Pulmonary artery endothelial cell (primary cell): Measurements from ENCODE around the gene TVP23C. TPM values are rescaled to one million over a fixed set of nuclear protein-coding genes. Genes with fewer than 3 reads are reported as not detected.
"Not testable (repeated sequence)": the region's sequence is repeated elsewhere in the genome, so short reads cannot be mapped to it uniquely, and the experiment has no call there.

Source experiments
- DNase-seq: peaks from one replicate; pipeline ENCODE4 v3.0.0-alpha.2; 2011; ENCODE audit warnings: low read depth, low spot score
- total RNA-seq: library from RNA; depleted of rRNA; stranded (reverse); fragments of >200 nt; gene quantifications from 2 replicates; pipeline ENCODE4 v1.2.3, GENCODE V29; 2014

Gene TVP23C
- total RNA-seq, 1 donor from 2014 or later: 17.7 TPM

DNA sequence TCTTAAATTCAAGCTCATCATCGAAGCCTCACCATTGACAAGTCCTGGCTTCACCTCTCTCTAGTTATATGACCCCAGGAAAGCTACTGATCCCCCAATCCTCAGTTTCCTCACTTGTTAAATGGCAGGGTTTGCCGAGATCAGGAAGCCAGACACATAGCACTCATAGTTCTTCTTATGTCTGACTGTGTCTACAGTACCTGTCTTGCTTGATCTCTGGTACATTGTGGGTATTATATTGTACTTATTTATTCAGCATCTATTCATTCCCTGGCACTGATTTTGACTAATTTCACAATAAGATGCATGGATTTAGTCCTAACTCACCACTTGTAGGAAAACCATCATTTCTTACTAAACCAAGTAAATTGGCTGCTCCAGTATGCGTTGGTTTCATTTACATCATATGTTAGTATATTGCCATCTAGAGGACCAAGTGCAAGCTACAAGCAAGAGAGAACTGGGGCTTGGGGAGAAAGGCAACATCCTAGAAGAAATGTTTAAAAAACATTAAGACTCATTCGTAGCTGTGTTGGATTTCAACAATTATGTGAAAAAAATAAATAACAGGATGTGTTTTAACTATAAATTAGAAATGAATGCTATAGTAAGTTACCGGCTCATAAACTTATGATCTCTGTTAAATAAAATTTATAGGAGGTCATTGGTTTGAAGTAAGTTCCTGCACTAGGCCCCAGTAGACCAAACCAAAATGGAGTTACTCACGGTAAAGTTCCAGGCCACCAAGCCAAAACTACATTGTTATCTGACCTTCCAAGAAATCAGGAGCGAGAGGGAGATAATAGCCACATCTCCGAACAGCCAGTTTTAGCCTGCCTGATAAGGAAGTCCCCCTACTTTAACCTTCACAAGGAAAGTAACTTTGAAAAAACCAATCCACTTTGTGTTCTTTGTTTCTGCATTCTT lies 36.7 kb downstream of the TVP23C start:
- not testable (repeated sequence) for DNase-seq

DNA sequence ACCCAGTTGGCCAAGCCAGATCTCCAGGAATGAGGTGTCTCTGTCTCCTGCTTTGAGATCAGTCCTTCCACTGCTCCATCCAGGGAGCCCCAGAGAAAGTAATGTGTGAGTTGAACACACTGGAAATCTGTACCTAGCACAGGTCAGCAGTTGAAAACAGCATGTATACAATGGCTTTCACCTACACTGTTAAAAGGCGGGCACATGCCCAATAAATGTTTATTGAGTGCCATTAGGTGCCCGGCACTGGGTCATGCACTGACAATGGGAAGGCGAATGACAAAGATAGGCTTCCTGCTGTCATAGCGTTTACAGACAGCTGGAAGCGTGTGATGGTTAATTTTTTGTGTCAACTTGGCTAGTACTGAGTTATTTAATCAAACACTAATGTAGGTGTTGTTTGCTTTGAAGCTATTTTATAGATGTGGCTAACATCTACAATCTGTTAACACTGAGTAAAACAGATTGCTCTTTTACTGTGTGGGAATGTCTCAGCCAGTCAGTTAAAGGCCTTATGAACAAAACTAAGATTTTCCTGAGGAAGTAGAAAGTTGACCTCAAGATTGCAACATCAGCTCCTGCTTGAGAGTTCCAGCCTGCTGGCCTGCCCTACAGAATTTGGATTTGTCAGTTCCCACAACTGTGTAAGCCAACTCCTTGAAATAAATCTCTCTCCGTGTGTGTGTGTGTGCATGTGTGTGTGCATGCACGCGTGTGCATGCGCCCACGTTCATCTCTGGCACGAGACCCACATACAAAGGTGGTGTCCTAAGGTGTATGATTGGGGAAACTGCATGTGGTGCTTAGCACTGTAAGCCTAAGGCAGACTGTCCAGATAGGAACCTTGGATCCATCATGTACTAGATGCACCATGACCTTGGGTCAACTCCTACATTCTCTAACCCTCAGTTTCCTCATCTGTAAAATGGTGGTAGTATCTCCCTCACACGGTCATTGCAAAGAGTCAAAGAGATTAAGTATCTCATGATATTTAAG lies 38.0 kb downstream of the TVP23C start:
- DNase-seq: not testable (repeated sequence)

DNA sequence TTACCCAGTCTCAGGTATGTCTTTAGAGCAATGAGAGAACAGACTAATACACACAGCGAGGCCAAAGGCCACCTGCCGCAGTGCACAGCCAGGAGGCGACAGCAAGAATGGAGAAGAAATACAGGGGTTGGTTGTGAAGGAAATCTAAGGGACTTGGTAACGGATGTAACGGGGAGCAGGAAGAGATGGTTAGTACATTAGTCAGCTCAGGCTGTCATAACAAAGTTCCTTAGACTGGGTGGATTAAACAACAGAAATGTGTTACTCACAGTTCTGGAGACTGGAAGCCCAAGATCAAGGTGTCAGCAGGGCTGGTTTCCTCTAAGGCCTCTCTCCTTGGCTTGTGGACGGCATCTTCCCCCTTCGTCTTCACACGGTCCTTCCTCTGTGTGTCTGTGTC lies 47.1 kb downstream of the TVP23C start:
- peak; percentile 81 for DNase-seq

DNA sequence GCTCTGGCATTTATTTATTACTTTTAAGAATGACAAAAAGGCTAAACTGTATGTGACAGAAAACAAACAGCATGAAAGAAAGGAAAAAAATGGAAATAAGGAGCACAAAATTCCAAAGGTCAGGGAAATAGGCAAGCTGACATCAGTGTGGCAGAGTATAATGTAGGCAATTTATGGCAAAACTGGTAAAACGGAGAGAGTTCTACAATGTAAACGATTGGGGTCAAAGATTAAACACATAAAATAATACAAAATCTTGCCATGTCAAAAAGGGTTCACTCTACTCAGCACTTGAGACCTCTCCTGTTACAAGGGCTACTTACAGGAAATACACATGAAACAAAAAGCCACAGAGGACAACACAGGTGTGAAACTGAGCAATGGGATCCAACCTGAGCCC lies 48.8 kb downstream of the TVP23C start:
- DNase-seq: no peak

GRCh38 chr17:15513856-15514459 lies 49.3 kb downstream of the TVP23C start:
- no peak for DNase-seq

DNA sequence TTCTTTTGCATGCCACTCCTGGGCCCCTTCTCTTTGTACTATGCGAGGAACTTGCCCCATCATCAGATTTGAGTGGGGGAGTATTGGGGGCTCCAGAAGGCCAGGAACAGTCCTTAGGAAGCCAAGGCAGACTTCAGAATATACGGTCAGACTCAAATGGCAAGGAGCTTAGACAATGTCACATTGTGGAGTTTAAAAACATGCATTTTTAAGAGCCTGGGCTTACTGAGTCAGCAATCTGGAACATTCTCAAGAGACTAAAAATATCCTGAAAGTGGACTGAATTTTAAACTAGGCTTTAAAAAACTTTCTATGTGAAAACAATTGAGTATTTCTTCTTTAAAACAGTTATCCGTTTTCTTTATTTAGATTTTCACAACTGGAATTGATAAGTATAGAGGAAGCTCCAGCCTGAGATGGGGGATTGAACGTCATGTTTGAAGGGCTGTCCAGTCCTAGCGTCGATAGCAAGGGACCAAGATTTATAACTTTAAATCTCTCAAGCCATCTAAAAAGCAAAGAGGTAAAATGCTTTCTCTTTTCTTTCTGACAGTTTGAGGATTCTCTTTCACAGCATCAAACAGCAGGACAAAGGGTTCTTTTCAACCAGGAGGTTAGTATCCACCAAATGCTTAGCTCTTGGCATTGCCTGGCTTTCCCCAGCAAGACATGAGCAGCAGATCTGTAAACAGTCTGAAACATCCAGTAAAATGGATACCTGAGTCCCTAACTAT lies 50.1 kb downstream of the TVP23C start:
- DNase-seq: no peak

GRCh38 chr17:15512071-15512709 lies 51.1 kb downstream of the TVP23C start:
- no peak for DNase-seq

DNA sequence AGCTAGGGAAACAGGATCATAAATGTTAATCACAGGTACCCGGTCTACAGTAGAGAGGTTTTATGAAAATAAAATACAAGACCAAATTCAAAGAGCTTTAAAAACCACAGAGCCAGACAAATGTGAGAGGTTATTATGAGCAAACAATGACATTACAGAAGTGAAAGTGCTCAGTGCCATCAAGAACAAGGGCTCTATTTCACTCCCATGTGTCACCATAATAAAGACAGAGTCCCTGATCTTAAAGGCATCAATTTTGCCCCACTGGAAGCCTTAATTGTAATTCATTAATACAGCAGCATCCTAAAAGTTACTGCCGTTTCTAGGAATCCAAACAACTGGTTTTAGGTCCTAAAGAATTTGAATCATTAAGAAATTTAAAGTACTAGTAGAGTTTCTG lies 52.1 kb downstream of the TVP23C start:
- no peak for DNase-seq

DNA sequence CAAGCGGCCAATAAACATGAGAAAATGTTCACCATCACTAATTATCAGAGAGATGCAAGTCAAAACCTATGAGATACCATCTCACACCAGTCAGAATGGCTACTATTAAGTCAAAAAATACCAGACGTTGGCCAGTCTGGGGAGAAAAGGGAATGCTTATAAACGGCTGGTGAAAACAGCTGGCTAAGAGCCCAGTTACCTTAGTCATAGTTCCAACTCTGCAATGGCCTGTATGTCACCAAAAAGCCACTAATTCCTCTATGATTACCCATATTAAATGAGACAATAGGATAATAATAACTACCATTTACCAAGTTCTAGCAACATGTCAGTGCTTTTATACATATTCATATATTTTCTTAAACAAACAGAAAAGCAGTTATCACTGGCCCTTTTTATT lies 52.9 kb downstream of the TVP23C start:
- peak; percentile 45 for DNase-seq

GRCh38 chr17:15509095-15509494 lies 54.2 kb downstream of the TVP23C start:
- DNase-seq: no peak

DNA sequence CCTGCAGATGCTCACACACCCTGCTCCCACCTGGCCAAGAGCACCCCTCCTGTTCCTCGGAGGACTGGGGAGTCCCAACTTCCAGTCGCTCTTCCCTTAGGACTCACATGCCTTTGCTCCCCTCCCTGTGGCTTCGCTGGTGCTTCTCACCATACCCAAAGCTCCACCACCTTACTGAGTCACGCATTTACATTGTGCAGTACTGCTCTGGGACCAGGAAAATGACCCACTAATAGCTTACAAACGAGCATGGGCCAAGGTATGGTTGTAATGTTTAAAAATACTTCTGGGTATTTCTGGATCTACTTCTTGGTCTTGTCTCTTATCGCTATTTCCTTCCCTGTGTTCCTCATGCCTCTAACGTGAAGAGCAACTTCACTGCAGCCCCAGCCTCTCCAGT lies 54.8 kb downstream of the TVP23C start:
- DNase-seq: no peak

DNA sequence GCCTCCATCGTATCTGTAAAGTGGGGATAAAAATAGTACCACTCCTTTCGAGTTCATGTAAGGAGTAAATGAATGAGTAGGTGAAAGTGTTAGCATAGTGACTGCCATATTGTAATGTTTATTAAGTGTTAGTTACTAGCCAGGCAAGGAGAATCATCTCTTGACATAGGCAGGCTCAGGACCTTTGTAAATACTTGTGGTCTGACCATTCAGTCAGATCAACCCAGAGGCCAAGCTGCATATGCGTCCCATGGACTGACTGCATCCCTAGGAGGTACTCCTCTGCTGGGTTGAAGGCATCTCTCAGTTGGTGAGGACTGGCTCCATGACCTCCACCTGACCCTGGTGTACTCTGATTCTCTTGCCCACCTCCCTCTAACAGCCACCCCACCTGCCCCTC lies 55.4 kb downstream of the TVP23C start:
- no peak for DNase-seq

- DNase-seq: no peak
Measured at GRCh38 chr17:15507001-15507400, 56.3 kb downstream of the TVP23C start.

DNA sequence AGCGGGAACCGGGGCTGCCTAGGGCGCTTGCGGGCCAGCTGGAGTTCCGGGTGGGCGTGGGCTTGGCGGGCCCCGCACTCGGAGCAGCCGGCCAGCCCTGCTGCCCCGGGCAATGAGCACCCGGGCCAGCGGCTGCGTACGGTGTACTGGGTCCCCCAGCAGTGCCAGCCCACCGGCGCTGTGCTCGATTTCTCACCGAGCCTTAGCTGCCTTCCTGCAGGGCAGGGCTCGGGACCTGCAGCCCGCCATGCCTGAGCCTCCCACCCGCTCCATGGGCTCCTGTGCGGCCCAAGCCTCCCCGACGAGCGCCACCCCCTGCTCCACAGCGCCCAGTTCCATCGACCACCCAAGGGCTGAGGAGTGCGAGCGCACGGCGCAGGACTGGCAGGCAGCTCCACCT lies 57.6 kb downstream of the TVP23C start:
- not testable (repeated sequence) for DNase-seq

- no peak for DNase-seq
Measured at GRCh38 chr17:15503731-15504130, 59.6 kb downstream of the TVP23C start.

DNA sequence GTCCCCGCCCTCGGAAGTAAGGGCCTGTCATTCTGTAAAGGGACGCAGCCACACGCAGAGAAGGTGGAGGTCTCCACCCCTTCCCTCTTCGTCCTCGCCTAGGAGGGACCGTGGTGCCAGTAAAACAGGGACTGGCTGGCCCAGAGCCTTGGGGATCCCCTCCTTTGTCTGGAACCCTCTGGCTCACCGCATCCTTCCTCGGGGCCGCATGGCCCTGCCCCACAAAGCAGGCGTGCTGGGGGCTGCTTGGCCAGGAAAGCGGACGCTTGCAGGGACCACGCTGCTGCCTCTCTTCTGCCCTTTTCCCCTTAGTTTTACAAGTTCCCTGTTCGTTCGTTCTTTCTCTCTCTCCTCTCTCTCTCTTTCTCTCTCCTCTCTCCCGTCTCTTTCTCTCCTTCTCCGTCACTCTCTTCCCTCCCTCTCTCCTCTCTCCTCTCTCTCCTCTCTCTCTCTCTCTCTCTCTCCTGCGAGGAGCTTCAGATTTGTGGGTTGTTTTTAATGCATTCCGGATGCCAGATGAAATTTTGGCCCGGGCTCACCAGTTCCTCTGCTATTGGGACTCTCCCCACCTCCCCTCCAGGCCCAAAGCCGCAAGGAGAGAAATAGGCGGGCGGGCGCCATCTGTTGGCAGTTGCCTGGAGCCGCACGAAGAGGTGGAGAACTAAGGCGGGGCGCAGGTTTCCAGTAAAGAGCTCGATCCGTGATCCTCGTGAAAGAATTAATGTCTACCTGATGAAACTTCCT lies 60.7 kb downstream of the TVP23C start:
- DNase-seq: no peak

DNA sequence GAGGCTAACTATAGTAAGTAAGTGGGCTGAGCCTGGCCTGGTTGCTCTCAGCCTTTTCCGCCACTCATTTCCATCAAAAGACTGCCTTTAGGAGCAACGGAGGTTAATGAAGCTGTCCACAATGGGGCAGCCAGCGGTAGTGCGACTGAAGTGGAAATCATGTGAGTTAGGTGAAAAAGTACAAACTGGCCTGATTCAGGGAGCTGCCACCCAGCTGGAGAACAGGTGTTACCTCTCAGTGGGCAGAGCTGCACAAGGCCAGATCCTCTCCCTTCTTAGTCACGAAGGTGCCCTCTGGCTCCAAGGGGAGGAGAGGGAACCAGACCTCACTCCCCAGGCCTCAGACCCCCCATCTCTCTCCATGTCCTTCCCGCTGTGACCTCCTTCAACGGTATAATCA lies 61.5 kb downstream of the TVP23C start:
- no peak for DNase-seq

- no peak for DNase-seq
Measured at GRCh38 chr17:15501282-15501681, 62.0 kb downstream of the TVP23C start.

DNA sequence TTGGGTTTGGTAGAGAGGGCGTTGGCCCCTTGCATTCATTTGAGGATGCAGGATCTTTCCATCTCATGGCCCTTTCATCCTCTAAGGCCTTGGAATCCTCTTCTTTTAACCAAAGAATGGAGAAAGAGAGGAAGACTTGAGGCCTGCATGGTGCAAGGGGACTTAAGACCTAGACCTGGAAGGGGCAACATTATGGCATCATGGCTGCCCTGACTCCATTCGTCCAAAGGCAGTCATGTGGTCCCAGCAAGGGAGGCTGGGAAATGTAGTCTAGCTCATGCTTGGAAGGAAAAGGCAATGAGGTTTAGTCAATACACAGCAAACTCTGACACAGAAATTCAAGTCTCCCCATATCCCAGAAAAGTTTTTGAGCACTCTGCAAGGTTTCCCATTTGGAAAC lies 65.2 kb downstream of the TVP23C start:
- no peak for DNase-seq
